Tibial artery (tissue), 4 donors: ENCODE data around the gene TIGD6.
"Not testable (repeated sequence)": the region's sequence is repeated elsewhere in the genome, so short reads cannot be mapped to it uniquely, and the experiment has no call there.

Experiments used
- DNase-seq, 2 donors: peaks; one replicate each; pipeline ENCODE4 v3.0.0-alpha.2; 2019
- H3K27ac ChIP-seq, 2 donors: fragments of 200-600 bp; sonication (generic) in 1 of 2; 1 replicate in 1 of 2; 2 replicates in 1 of 2; pipeline ENCODE4 v1.5.1; 2018 to 2019; ENCODE audit warnings: mild to moderate bottlenecking in 1 of 2
- H3K27me3 ChIP-seq, 2 donors: fragments of 200-600 bp; sonication (generic) in 1 of 2; one replicate each; pipeline versions ENCODE4 v1.5.1 to v1.6.0; 2016 to 2019
- H3K36me3 ChIP-seq, 3 donors: fragments of 200-600 bp; sonication (generic) in 2 of 3; one replicate each; pipeline ENCODE4 v1.5.1; 2016 to 2019; ENCODE audit warnings: mild to moderate bottlenecking in 2 of 3
- H3K4me1 ChIP-seq, 4 donors: fragments of 200-600 bp; sonication (generic) in 2 of 4; 1 replicate in 3 of 4; 2 replicates in 1 of 4; pipeline ENCODE4 v1.5.1; 2016 to 2019
- H3K4me3 ChIP-seq, 2 donors: fragments of 200-600 bp; sonication (generic) in 1 of 2; 1 replicate in 1 of 2; 2 replicates in 1 of 2; pipeline ENCODE4 v1.5.1; 2018 to 2019; ENCODE audit warnings: mild to moderate bottlenecking in 2 of 2
- H3K9me3 ChIP-seq, 3 donors: fragments of 200-600 bp; sonication (generic) in 1 of 3; one replicate each; pipeline ENCODE4 v1.5.1; 2016 to 2019
- intact Hi-C: fragments of 100-400 bp; cut with DNase I; formaldehyde crosslinking; loops from one replicate; pipeline ENCODE4 v1.15.0; 2023; ENCODE audit warnings: low total_unique reads
- TF ChIP-seq, protein P1 (sequence below), 2 experiments: fragments of 200-600 bp in 1 of 2; fragments of 450-650 bp in 1 of 2; IDR thresholded peaks; one replicate each; pipeline ENCODE4 v1.5.1; 2017 to 2019; ENCODE audit warnings: antibody characterized with exemption in 2 of 2, mild to moderate bottlenecking in 1 of 2, moderate library complexity in 1 of 2

The TIGD6 gene

DNA sequence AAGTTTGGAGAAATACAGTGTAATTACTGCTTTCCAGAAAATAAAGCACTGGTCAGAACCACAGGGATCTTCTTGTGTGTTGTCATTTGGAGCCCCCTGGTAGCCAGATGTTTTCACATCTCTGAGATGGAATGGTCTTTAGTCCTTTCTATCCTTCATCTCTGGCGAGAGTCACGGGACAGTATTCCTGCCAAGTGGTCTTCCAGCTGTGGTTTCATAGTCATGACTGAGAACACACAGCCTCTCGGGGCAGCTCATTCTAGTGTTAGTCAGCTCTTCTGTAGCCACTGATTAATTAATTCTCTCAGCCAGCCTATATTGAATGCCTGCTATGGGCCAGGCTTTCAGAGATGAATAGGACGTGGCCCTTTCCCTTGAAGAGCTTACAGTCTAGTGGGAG is 34.2 kb upstream of the TIGD6 start:
- peak in 1 of 2 donors; percentile 65 for DNase-seq
- intact Hi-C loops = no loop called here
- Histone ChIP-seq H3K9me3 (no peaks in the 10 kb centered on the region), H3K27ac (no peak overlapping the region), H3K27me3 (no peaks in the 10 kb centered on the region), H3K4me1 (no peaks in the 10 kb centered on the region), H3K4me3 (no peak overlapping the region), H3K36me3 (peaks cover 73 to 98% (median 92%) of the 10 kb centered on the region in 3 donors)
- TF ChIP-seq, protein P1, sequence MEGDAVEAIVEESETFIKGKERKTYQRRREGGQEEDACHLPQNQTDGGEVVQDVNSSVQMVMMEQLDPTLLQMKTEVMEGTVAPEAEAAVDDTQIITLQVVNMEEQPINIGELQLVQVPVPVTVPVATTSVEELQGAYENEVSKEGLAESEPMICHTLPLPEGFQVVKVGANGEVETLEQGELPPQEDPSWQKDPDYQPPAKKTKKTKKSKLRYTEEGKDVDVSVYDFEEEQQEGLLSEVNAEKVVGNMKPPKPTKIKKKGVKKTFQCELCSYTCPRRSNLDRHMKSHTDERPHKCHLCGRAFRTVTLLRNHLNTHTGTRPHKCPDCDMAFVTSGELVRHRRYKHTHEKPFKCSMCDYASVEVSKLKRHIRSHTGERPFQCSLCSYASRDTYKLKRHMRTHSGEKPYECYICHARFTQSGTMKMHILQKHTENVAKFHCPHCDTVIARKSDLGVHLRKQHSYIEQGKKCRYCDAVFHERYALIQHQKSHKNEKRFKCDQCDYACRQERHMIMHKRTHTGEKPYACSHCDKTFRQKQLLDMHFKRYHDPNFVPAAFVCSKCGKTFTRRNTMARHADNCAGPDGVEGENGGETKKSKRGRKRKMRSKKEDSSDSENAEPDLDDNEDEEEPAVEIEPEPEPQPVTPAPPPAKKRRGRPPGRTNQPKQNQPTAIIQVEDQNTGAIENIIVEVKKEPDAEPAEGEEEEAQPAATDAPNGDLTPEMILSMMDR (IDR thresholded peaks at IDR 0.05) = no peak

DNA sequence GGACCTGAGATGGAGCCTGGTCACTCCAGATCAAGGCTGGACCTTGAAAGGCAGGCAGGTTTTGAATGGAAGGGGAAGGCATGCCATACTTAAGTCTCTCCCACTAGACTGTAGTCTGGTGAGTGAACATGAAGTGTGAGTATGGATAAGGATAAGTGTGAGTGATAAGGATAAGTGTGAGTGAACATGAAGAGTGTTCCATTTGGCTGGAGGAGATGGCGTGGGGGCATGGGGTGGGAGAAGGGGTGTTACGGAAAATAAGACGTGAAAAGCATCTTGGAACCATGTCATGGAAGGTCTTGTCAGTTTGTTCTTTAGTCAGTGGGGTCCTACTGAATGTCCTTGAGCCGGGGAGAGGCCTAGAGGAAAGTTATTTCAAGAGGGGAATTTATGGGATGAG is 32.9 kb upstream of the TIGD6 start:
- Histone ChIP-seq H3K36me3 (peaks cover 72 to 89% (median 86%) of the 10 kb centered on the region in 3 donors), H3K9me3 (no peaks in the 10 kb centered on the region)
- no peak for DNase-seq

DNA sequence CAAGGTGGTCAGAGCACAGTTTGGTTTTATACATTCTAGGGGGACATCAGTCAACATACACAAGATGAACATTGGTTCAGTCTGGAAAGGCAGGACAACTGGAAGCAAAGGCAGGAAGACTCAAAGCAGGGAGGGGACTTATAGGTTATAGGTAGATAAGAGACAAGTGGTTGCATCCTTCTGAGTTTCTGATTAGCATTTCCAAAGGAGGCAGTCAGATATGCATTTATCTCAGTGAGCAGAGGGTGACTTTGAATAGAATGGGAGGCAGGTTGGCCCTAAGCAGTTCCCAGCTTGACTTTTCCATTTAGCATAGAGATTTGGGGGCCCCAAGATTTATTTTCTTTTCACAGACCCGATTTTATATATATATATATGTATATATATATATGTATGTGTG is 27.6 kb upstream of the TIGD6 start:
- H3K36me3 ChIP-seq = peaks cover 60 to 83% (median 80%) of the 10 kb centered on the region in 3 donors
- H3K4me1 ChIP-seq, H3K9me3 ChIP-seq, intact Hi-C loops, DNase-seq, H3K27me3 ChIP-seq, H3K4me3 ChIP-seq, H3K27ac ChIP-seq: not testable (repeated sequence)

More for the DNA sequence above, 32.9 kb upstream of the TIGD6 start:
- intact Hi-C loops = no loop called here
- H3K4me1 ChIP-seq = no peaks in the 10 kb centered on the region
- no peak overlapping the region for H3K27ac ChIP-seq
- H3K27me3 ChIP-seq = no peaks in the 10 kb centered on the region
- TF ChIP-seq, protein P1 (IDR thresholded peaks at IDR 0.05) = no peak
- no peak overlapping the region for H3K4me3 ChIP-seq

DNA sequence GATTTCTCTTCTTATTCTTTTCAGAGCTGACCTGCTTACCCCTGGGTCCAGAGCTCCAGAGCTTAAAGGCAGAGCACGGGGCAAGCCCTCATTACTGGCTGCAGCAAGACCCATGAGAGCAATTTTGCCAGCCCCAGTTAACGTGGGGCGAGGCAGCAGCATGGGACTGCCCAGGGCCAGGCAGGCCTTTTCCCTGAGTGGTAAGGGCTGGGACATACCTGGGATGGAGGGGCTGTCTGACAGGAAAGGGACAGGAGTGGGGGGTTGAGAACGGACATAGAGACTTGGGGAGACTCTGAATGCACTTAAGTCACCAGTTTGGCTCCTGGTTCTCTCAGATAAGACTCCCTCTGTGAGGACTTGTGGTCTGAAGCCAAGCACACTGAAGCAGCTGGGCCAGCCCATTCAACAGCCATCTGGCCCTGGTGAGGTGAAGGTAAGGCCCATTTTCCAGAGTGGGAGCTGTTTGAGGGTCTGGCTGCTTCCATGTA is 26.3 kb upstream of the TIGD6 start:
- H3K9me3 ChIP-seq = no peaks in the 10 kb centered on the region
- TF ChIP-seq, protein P1 (IDR thresholded peaks at IDR 0.05) = no peak
- H3K4me3 ChIP-seq = no peak overlapping the region
- DNase-seq = no peak
- no peaks in the 10 kb centered on the region for H3K27me3 ChIP-seq
- intact Hi-C loops = no loop called here
- H3K4me1 ChIP-seq = peaks cover 0 to 23% (median 5%) of the 10 kb centered on the region in 4 donors
- peaks cover 47 to 75% (median 71%) of the 10 kb centered on the region in 3 donors for H3K36me3 ChIP-seq
- no peak overlapping the region for H3K27ac ChIP-seq

DNA sequence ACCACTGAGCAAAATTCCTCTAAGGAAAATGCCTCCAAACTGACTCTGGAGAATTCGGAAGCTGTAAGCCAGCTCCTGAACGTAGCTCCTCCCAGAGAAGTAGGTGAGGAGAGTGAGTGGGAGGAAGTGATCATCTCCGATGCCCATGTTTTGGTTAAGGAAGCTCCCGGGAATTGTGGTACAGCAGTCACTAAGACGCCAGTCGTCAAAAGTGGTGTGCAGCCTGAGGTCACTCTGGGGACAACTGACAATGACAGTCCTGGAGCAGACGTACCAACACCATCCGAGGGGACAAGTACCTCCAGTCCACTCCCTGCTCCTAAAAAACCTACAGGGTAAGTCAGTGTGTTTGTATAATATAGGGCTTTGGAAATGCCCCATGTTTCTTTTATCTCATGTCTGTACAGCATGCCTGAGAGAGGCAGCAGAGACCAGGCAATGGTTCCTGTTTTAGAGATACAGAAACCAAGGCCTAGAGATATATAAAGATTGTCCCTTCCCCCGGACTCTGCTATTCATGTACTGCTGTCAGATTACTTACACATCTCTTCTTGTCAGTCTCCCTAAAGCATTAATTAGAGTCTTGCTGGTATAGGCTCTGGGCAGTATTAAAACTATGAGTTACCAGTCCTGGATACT is 24.0 kb upstream of the TIGD6 start:
- Histone ChIP-seq H3K36me3 (peaks cover 49 to 74% (median 64%) of the 10 kb centered on the region in 3 donors), H3K4me3 (no peak overlapping the region), H3K27ac (no peak overlapping the region), H3K9me3 (no peaks in the 10 kb centered on the region), H3K4me1 (peaks cover 0 to 32% (median 8%) of the 10 kb centered on the region in 4 donors), H3K27me3 (no peaks in the 10 kb centered on the region)
- TF ChIP-seq, protein P1 (IDR thresholded peaks at IDR 0.05) = no peak
- no peak for DNase-seq
- intact Hi-C loops = no loop called here

DNA sequence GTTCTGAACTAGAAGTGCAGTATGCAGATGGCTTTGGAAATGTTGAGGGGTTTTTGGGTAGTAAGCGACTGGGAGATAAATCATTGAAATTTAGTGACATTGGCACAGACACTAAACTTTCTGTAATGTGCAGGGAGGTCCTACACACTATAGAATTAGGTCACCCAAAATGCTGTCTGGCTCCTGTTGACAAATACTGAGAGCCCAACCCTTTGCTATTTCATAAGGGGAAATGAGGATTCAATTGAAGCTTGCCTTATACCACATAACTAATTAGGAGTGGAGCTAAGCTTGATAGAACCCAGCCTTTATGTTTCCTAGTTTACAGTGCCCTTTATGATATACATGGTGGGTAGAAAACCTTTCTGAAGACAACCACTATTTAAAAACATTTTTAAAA is 22.7 kb upstream of the TIGD6 start:
- Histone ChIP-seq H3K27ac (no peak overlapping the region), H3K4me1 (peaks cover 0 to 32% (median 8%) of the 10 kb centered on the region in 4 donors), H3K9me3 (no peaks in the 10 kb centered on the region), H3K4me3 (no peak overlapping the region), H3K27me3 (no peaks in the 10 kb centered on the region), H3K36me3 (peaks cover 60 to 85% (median 77%) of the 10 kb centered on the region in 3 donors)
- TF ChIP-seq, protein P1 (IDR thresholded peaks at IDR 0.05) = no peak
- no peak for DNase-seq
- intact Hi-C loops = no loop called here
